IMR-90 (cell line): ENCODE measurements around the gene FNDC3B. TPM values are rescaled to one million over a fixed set of nuclear protein-coding genes. Genes with fewer than 3 reads are reported as not detected.

Experiments used
- ATAC-seq: fragments of 200-7000 bp; cut with Tn5 transposase; 2 replicates; pipeline ENCODE4 v1.9.1; 2020; ENCODE audit warnings: low read depth, mild to moderate bottlenecking, moderate library complexity
- BruUV-seq: library from RNA; stranded (reverse); fragments of 400-500 nt; replicated peaks from 2 replicates; lab custom pipeline; 2021; lab: Mats Ljungman, UMichigan
- CTCF ChIA-PET: fragments of 300-600 bp; formaldehyde crosslinking; extraction: SDS; loops from one replicate; lab custom pipeline; 2021; ENCODE audit warnings: antibody characterized with exemption; lab: Yijun Ruan, JAX
- POLR2A ChIA-PET: fragments of 300-600 bp; sonication (Branson Sonifier 250); formaldehyde crosslinking; loops from one replicate; lab custom pipeline; 2022; ENCODE audit warnings: antibody characterized with exemption; ENCODE audit not compliant: unreplicated experiment; lab: Charles Lee
- DNase-seq: peaks from one replicate; pipeline ENCODE4 v3.0.0; 2013
- H2AFZ ChIP-seq: replicated peaks from 2 replicates; pipeline ENCODE3; 2013; ENCODE audit warnings: low read length, mild to moderate bottlenecking; ENCODE audit not compliant: poor library complexity
- H2AK5ac ChIP-seq: 2 replicates; pipeline ENCODE4 v1.6.1; 2013; ENCODE audit warnings: low read depth, low read length, inconsistent platforms
- H2AK9ac ChIP-seq: replicated peaks from 2 replicates; pipeline ENCODE3; 2013; ENCODE audit warnings: mild to moderate bottlenecking, low read depth, low read length, moderate library complexity; ENCODE audit not compliant: poor library complexity
- H2BK120ac ChIP-seq: 2 replicates; pipeline ENCODE4 v1.6.1; 2013; ENCODE audit warnings: low read depth, low read length, inconsistent platforms
- H2BK15ac ChIP-seq: 3 replicates; pipeline ENCODE4 v1.6.1; 2013; ENCODE audit warnings: low read depth, low read length, inconsistent platforms
- H2BK20ac ChIP-seq: 2 replicates; pipeline ENCODE4 v1.6.1; 2013; ENCODE audit warnings: low read depth, mild to moderate bottlenecking, inconsistent platforms, low read length, moderate library complexity
- H2BK5ac ChIP-seq: 2 replicates; pipeline ENCODE4 v1.6.1; 2013; ENCODE audit warnings: mild to moderate bottlenecking, low read depth, low read length, inconsistent platforms; ENCODE audit not compliant: poor library complexity, severe bottlenecking
- H3K14ac ChIP-seq: replicated peaks from 2 replicates; pipeline ENCODE4 v1.6.1; 2013; ENCODE audit warnings: low read depth, low read length, inconsistent platforms
- H3K18ac ChIP-seq: 2 replicates; pipeline ENCODE4 v1.6.1; 2013; ENCODE audit warnings: low read depth, low read length, control low read depth
- H3K23ac ChIP-seq: 2 replicates; pipeline ENCODE4 v1.6.1; 2013; ENCODE audit warnings: low read depth, low read length, inconsistent platforms
- H3K27ac ChIP-seq: 2 replicates; pipeline ENCODE4 v1.5.1; 2013; ENCODE audit warnings: mild to moderate bottlenecking, control low read depth, low read length; ENCODE audit not compliant: insufficient read depth
- H3K27me3 ChIP-seq: 2 replicates; pipeline ENCODE4 v1.6.1; 2013; ENCODE audit warnings: low read length; ENCODE audit not compliant: control insufficient read depth, insufficient read depth
- H3K36me3 ChIP-seq: 2 replicates; pipeline ENCODE4 v1.6.1; 2013; ENCODE audit warnings: low read length, mixed read lengths; ENCODE audit not compliant: control insufficient read depth, insufficient read depth
- H3K4ac ChIP-seq: 2 replicates; pipeline ENCODE4 v1.6.1; 2013; ENCODE audit warnings: low read depth, low read length, inconsistent platforms
- H3K4me1 ChIP-seq: 2 replicates; pipeline ENCODE4 v1.6.1; 2013; ENCODE audit warnings: low read length, mixed read lengths; ENCODE audit not compliant: control insufficient read depth, insufficient read depth
- H3K4me2 ChIP-seq: 2 replicates; pipeline ENCODE4 v1.6.1; 2013; ENCODE audit warnings: low read depth, mild to moderate bottlenecking, control low read depth, low read length, moderate library complexity
- H3K4me3 ChIP-seq: 2 replicates; pipeline ENCODE4 v1.5.1; 2013; ENCODE audit warnings: low read depth, mild to moderate bottlenecking, control low read depth, low read length, moderate library complexity; ENCODE audit not compliant: insufficient read depth
- H3K56ac ChIP-seq: 2 replicates; pipeline ENCODE4 v1.6.1; 2013; ENCODE audit warnings: low read length, inconsistent platforms; ENCODE audit not compliant: insufficient read depth; ENCODE audit errors: extremely low read depth
- H3K79me1 ChIP-seq, 2 experiments: 2 replicates each; pipeline ENCODE4 v1.6.1; 2013; ENCODE audit warnings: low read length in 2 of 2, inconsistent platforms in 1 of 2, low read depth in 1 of 2
- H3K9ac ChIP-seq: 2 replicates; pipeline ENCODE4 v1.6.1; 2013; ENCODE audit warnings: low read depth, low read length, control low read depth
- H3K9me1 ChIP-seq: 2 replicates; pipeline ENCODE4 v1.6.1; 2013; ENCODE audit warnings: low read length, inconsistent platforms; ENCODE audit not compliant: insufficient read depth
- H3K9me3 ChIP-seq: 2 replicates; pipeline ENCODE4 v1.6.1; 2013; ENCODE audit warnings: low read length; ENCODE audit not compliant: control insufficient read depth, insufficient read depth
- H4K20me1 ChIP-seq: 2 replicates; pipeline ENCODE4 v1.6.1; 2013; ENCODE audit warnings: low read length, inconsistent platforms; ENCODE audit not compliant: insufficient read depth
- H4K5ac ChIP-seq: 2 replicates; pipeline ENCODE4 v1.6.1; 2013; ENCODE audit warnings: mild to moderate bottlenecking, low read depth, low read length, control low read depth
- H4K8ac ChIP-seq, 2 experiments: 2 replicates each; pipeline ENCODE4 v1.6.1; 2013; ENCODE audit warnings: low read depth in 2 of 2, low read length in 2 of 2, control low read depth in 1 of 2, inconsistent platforms in 1 of 2
- H4K91ac ChIP-seq: 2 replicates; pipeline ENCODE4 v1.6.1; 2013; ENCODE audit warnings: low read depth, low read length, inconsistent platforms; ENCODE audit not compliant: insufficient read depth
- BHLHE40 ChIP-seq: fragments of 150-350 bp; IDR thresholded peaks from 2 replicates; pipeline ENCODE4 v1.6.1; 2016; ENCODE audit warnings: mild to moderate bottlenecking, low read depth, low read length
- CEBPB ChIP-seq: IDR thresholded peaks from 2 replicates; pipeline ENCODE4 v1.6.1; 2012; ENCODE audit warnings: low read depth, low read length, improper control_type of control experiment
- CHD1 ChIP-seq: IDR thresholded peaks from 2 replicates; pipeline ENCODE4 v1.6.1; 2012; ENCODE audit warnings: low read depth, low read length, improper control_type of control experiment
- ELK1 ChIP-seq: fragments of 150-350 bp; IDR thresholded peaks from 2 replicates; pipeline ENCODE4 v1.6.1; 2016; ENCODE audit warnings: low read depth, mild to moderate bottlenecking, low read length, moderate library complexity, borderline replicate concordance
- FOS ChIP-seq: fragments of 150-350 bp; IDR thresholded peaks from 2 replicates; pipeline ENCODE4 v1.6.1; 2016; ENCODE audit warnings: low read depth, low read length
- MAFK ChIP-seq: IDR thresholded peaks from 2 replicates; pipeline ENCODE4 v1.6.1; 2012; ENCODE audit warnings: low read depth, low read length, improper control_type of control experiment
- MAZ ChIP-seq: IDR thresholded peaks from 2 replicates; pipeline ENCODE4 v1.6.1; 2012; ENCODE audit warnings: low read depth, mild to moderate bottlenecking, low read length, improper control_type of control experiment, moderate library complexity, borderline replicate concordance
- MXI1 ChIP-seq: IDR thresholded peaks from 2 replicates; pipeline ENCODE4 v1.6.1; 2012; ENCODE audit warnings: low read depth, mild to moderate bottlenecking, low read length, moderate library complexity, borderline replicate concordance
- NFE2L2 ChIP-seq: fragments of 150-350 bp; IDR thresholded peaks from 2 replicates; pipeline ENCODE4 v1.6.1; 2016; ENCODE audit warnings: low read depth, mild to moderate bottlenecking, low read length
- POLR2A ChIP-seq: IDR thresholded peaks from 2 replicates; pipeline ENCODE4 v1.6.1; 2012; ENCODE audit warnings: mild to moderate bottlenecking, low read depth, low read length
- RAD21 ChIP-seq: IDR thresholded peaks from 2 replicates; pipeline ENCODE4 v1.6.1; 2012; ENCODE audit warnings: low read length, improper control_type of control experiment
- RCOR1 ChIP-seq: IDR thresholded peaks from 2 replicates; pipeline ENCODE4 v1.6.1; 2012; ENCODE audit warnings: mild to moderate bottlenecking, low read length, improper control_type of control experiment; ENCODE audit not compliant: insufficient replicate concordance
- RFX5 ChIP-seq: IDR thresholded peaks from 2 replicates; pipeline ENCODE4 v1.8.0; 2012; ENCODE audit warnings: low read depth, mild to moderate bottlenecking, low read length, moderate library complexity
- SMC3 ChIP-seq: fragments of 150-350 bp; IDR thresholded peaks from 2 replicates; pipeline ENCODE4 v1.6.1; 2016; ENCODE audit warnings: low read depth, mild to moderate bottlenecking, antibody characterized with exemption, low read length, moderate library complexity
- USF2 ChIP-seq: fragments of 150-350 bp; IDR thresholded peaks from 2 replicates; pipeline ENCODE4 v1.6.1; 2017; ENCODE audit warnings: mild to moderate bottlenecking, antibody characterized with exemption, low read length, low read depth
- WGBS, 2 experiments: methylation state at CpG; one replicate each; pipeline versions ENCODE4 v1.1.5 to v1.1.7; 2013; ENCODE audit warnings: missing lambda C conversion rate in 2 of 2; ENCODE audit not compliant: insufficient read length in 1 of 2; ENCODE audit errors: extremely low coverage in 2 of 2; 5-methylcytosine and 5-hydroxymethylcytosine counted together
- dilution Hi-C: fragments of 300-500 bp; cut with HindIII; formaldehyde crosslinking; loops from one replicate; pipeline ENCODE4 v1.14.3; 2018; ENCODE audit warnings: low sequenced_read_pairs; ENCODE audit not compliant: unreplicated experiment
- in situ Hi-C: fragments of 300-500 bp; cut with MboI; formaldehyde crosslinking; loops from 3 replicates; pipeline ENCODE4 v1.14.3; 2019; ENCODE audit warnings: low sequenced_read_pairs, inconsistent platforms, mixed read lengths
- intact Hi-C: fragments of 100-400 bp; cut with micrococcal nuclease; formaldehyde crosslinking; loops from 2 replicates; pipeline ENCODE4 v1.10.0; 2022
- polyA plus RNA-seq, 3 experiments: library from polyadenylated mRNA; depleted of rRNA; stranded (reverse); fragments of >200 nt; gene quantifications; 2 replicates each; pipeline ENCODE4 v1.2.3, GENCODE V29; 2012; ENCODE audit warnings: low replicate concordance in 1 of 3
- total RNA-seq: library from RNA; depleted of rRNA; stranded (reverse); fragments of >200 nt; gene quantifications from 2 replicates; pipeline ENCODE4 v1.2.3, GENCODE V29; 2012
- TF ChIP-seq, protein P1 (sequence below): conservative IDR thresholded peaks from 2 replicates; pipeline ENCODE4 v1.5.1; 2012; ENCODE audit warnings: mild to moderate bottlenecking, low read depth, low read length, improper control_type of control experiment

Gene FNDC3B
- total and polyA plus RNA-seq, 2 of the 4 experiments (the other 2 are of a cell fraction) = 23.9 to 150 TPM

GRCh38 chr3:172387728-172388127 lies 348.4 kb downstream of the FNDC3B start:
- H4K8ac ChIP-seq = no peak overlapping the region
- H3K14ac ChIP-seq = no peak overlapping the region
- H3K36me3 ChIP-seq = peaks cover 6% of the 10 kb centered on the region
- H3K4me1 ChIP-seq = peaks cover 12% of the 10 kb centered on the region
- H3K9ac ChIP-seq = no peak overlapping the region
- POLR2A ChIA-PET = no interaction called here
- H2AK5ac ChIP-seq = no peak overlapping the region
- no peak overlapping the region for H3K27ac ChIP-seq
- H2BK15ac ChIP-seq = no peak overlapping the region
- in situ Hi-C loops (no loop called here), dilution Hi-C loops (no loop called here), intact Hi-C loops (no loop called here)
- no peaks in the 10 kb centered on the region for H3K27me3 ChIP-seq
- H4K91ac ChIP-seq = no peak overlapping the region
- ATAC-seq = no peak
- no peak overlapping the region for H2BK5ac ChIP-seq
- no peak overlapping the region for H3K4me2 ChIP-seq
- H3K18ac ChIP-seq = no peak overlapping the region
- no peak overlapping the region for H2AK9ac ChIP-seq
- H4K5ac ChIP-seq = no peak overlapping the region
- H3K4me3 ChIP-seq = no peak overlapping the region
- CTCF ChIA-PET = no interaction called here
- H3K9me3 ChIP-seq = no peaks in the 10 kb centered on the region
- no peak overlapping the region for H2AFZ ChIP-seq
- peaks cover 15% of the 10 kb centered on the region for H3K9me1 ChIP-seq
- no peak overlapping the region for H2BK120ac ChIP-seq
- peaks cover 24 to 63% of the 10 kb centered on the region in 2 experiments for H3K79me1 ChIP-seq
- H4K20me1 ChIP-seq = peaks cover 37% of the 10 kb centered on the region; the same call in 1 of the 2 replicates
- H3K23ac ChIP-seq = no peak overlapping the region
- DNase-seq = no peak
- no peak overlapping the region for H2BK20ac ChIP-seq
- H3K4ac ChIP-seq = no peak overlapping the region
- WGBS, 2 experiments = no CpG with 5 or more reads among the region's 4 CpGs
- TF ChIP-seq SMC3 = no peak
- no peak for TF ChIP-seq NFE2L2
- no peak for TF ChIP-seq RCOR1
- no peak for TF ChIP-seq POLR2A
- no peak for TF ChIP-seq CEBPB
- TF ChIP-seq MAFK = no peak
- no peak for TF ChIP-seq MAZ
- no peak for TF ChIP-seq RFX5
- no peak for TF ChIP-seq USF2
- TF ChIP-seq FOS = no peak
- TF ChIP-seq, protein P1, sequence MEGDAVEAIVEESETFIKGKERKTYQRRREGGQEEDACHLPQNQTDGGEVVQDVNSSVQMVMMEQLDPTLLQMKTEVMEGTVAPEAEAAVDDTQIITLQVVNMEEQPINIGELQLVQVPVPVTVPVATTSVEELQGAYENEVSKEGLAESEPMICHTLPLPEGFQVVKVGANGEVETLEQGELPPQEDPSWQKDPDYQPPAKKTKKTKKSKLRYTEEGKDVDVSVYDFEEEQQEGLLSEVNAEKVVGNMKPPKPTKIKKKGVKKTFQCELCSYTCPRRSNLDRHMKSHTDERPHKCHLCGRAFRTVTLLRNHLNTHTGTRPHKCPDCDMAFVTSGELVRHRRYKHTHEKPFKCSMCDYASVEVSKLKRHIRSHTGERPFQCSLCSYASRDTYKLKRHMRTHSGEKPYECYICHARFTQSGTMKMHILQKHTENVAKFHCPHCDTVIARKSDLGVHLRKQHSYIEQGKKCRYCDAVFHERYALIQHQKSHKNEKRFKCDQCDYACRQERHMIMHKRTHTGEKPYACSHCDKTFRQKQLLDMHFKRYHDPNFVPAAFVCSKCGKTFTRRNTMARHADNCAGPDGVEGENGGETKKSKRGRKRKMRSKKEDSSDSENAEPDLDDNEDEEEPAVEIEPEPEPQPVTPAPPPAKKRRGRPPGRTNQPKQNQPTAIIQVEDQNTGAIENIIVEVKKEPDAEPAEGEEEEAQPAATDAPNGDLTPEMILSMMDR = no peak
- no peak for TF ChIP-seq ELK1
- no peak for TF ChIP-seq BHLHE40
- TF ChIP-seq RAD21 = no peak
- no peak for TF ChIP-seq CHD1
- no peak for TF ChIP-seq MXI1
- no TSS peak for BruUV-seq
- no peak overlapping the region for H3K56ac ChIP-seq
